H1 (cell line): Measurements from ENCODE around the gene TBKBP1. TPM values are rescaled to one million over a fixed set of nuclear protein-coding genes. Genes with fewer than 3 reads are reported as not detected.

Experiments used
- KDM4A ChIP-seq: IDR thresholded peaks from one replicate; pipeline ENCODE4 v1.7.1; 2012; ENCODE audit warnings: low read depth, mild to moderate bottlenecking, moderate library complexity, low read length, inconsistent platforms; ENCODE audit not compliant: severe bottlenecking
- TEAD4 ChIP-seq: IDR thresholded peaks from 2 replicates; pipeline ENCODE4 v1.6.1; 2012; ENCODE audit warnings: low read depth, low read length, inconsistent platforms, mixed read lengths
- polyA plus RNA-seq, 7 experiments: library from polyadenylated mRNA; depleted of rRNA in 3 of 7; stranded (reverse) in 5 of 7; unstranded in 2 of 7; fragments of >200 nt in 5 of 7; fragments of 200-250 nt in 2 of 7; gene quantifications; 1 replicate in 5 of 7; 2 replicates in 1 of 7; 4 replicates in 1 of 7; pipeline versions ENCODE4 v1.2.1 to v1.2.3, GENCODE V29; 2011 to 2013; ENCODE audit warnings: missing spikeins in 2 of 7, mixed read lengths in 2 of 7
- total RNA-seq: library from RNA; stranded (reverse); fragmentation: NEBNext Ultra II Directional; extraction: Animal tissue kit (Norgen Biotek cat#: 25700); gene quantifications from 2 replicates; pipeline ENCODE4 v1.2.1, GENCODE V29; 2021

TBKBP1 gene
- total and polyA plus RNA-seq, 2 of the 8 experiments (the other 6 are each of a cell fraction or from before 2014, with no cell fraction given): 6.3 to 15.1 TPM

DNA sequence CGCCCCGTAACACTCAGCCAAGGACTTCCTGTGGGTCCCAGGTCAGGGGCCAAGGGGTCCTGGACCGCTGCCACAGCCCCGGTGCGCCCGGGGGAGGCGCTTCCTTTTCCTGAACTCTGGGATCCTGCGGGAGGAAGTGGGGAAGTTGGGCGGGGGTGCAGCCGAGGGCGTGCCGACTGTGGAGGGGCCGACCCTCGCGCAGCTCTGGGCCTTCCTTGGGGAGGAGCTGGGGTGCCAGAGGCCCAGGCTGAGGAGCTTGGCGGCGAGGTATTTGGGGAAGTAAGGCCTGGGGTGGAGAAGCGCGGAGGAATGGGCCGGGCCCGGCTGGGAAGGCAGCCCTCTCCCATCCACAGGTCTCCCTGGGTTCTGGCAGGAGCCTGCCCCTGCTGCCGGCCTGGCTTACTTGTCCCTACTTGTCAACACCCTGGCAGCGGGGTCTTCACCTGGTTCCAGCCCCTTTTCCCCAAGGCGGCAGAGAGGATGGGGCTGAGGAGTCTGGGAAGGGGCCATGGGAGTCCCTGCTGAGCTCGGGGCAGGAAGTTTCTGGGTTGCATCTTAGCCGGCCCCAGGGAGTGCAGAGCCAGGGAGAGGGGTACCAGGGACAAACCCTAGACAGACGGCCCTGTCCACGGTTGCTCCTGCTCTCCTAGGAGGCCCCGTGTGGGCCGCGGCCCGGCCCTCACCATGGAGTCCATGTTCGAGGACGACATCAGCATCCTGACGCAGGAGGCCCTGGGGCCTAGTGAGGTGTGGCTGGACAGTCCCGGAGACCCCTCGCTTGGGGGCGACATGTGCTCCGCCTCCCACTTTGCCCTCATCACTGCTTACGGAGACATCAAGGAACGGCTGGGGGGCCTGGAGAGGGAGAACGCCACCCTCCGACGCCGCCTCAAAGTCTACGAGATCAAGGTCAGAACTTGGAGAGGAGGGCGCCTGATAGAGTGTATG is 1.7 kb downstream of the TBKBP1 start (continued):
- TF ChIP-seq KDM4A (peak; percentile 32), TEAD4 (no peak)
